ENCODE measurements around the gene PSMB7.

DNA sequence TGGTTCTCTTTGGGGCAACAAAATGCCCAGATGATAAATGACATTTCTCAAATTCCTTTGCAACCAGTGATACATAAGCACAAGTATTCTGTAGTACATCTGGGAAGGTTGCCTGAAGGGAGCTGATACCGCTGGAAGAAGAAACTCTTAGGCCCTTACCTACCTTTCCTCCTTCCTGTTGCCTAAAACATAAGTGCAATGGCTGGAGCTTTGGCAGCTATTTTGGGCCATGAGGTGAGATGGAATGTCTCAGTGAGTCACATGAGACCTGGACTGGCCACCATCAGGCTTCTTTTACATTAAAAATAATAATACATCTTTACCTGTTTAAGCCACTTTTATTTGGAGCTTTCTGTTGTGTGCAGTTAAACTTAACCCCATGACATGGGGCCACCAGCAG lies 23.8 kb upstream of the PSMB7 start:
- no peak for TF ChIP-seq EZH2 (IDR thresholded peaks at IDR 0.05; ENCODE audit: borderline replicate concordance, low read depth, low read length, severe bottlenecking)
- TF ChIP-seq, protein P1, sequence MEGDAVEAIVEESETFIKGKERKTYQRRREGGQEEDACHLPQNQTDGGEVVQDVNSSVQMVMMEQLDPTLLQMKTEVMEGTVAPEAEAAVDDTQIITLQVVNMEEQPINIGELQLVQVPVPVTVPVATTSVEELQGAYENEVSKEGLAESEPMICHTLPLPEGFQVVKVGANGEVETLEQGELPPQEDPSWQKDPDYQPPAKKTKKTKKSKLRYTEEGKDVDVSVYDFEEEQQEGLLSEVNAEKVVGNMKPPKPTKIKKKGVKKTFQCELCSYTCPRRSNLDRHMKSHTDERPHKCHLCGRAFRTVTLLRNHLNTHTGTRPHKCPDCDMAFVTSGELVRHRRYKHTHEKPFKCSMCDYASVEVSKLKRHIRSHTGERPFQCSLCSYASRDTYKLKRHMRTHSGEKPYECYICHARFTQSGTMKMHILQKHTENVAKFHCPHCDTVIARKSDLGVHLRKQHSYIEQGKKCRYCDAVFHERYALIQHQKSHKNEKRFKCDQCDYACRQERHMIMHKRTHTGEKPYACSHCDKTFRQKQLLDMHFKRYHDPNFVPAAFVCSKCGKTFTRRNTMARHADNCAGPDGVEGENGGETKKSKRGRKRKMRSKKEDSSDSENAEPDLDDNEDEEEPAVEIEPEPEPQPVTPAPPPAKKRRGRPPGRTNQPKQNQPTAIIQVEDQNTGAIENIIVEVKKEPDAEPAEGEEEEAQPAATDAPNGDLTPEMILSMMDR (IDR thresholded peaks at IDR 0.05; ENCODE audit: borderline replicate concordance, extremely low read depth, low read length, poor library complexity, severe bottlenecking) = no peak
